WTC11 (cell line): ENCODE data around the gene HMGCS1. TPM values are rescaled to one million over a fixed set of nuclear protein-coding genes. Genes with fewer than 3 reads are reported as not detected.

Source experiments
- ATAC-seq: fragments of 200-7000 bp; cut with Tn5 transposase; 2 replicates; pipeline ENCODE4 v1.10.0; 2021; ENCODE audit warnings: mild to moderate bottlenecking, moderate library complexity
- CTCF ChIA-PET: fragments of 300-600 bp; sonication (Branson Sonifier 250); formaldehyde crosslinking; loops from one replicate; lab custom pipeline; 2021; ENCODE audit warnings: antibody characterized with exemption; lab: Charles Lee
- POLR2A ChIA-PET: fragments of 350-600 bp; sonication (Branson Sonifier 250); formaldehyde crosslinking; loops from one replicate; lab custom pipeline; 2021; ENCODE audit warnings: antibody characterized with exemption; lab: Charles Lee
- DNase-seq: peaks from one replicate; pipeline ENCODE4 v3.0.0; 2021; ENCODE audit warnings: low spot score
- H3K27ac Mint-ChIP-seq: 2 replicates; pipeline ENCODE4 v1.8.0; 2021; ENCODE audit warnings: mixed read lengths
- H3K27me3 Mint-ChIP-seq: 2 replicates; pipeline ENCODE4 v1.8.0; 2021; ENCODE audit warnings: low read depth, mild to moderate bottlenecking, moderate library complexity, mixed read lengths
- H3K36me3 Mint-ChIP-seq: 2 replicates; pipeline ENCODE4 v1.8.0; 2021; ENCODE audit warnings: mixed read lengths
- H3K4me1 Mint-ChIP-seq: 2 replicates; pipeline ENCODE4 v1.8.0; 2022; ENCODE audit warnings: mixed read lengths
- H3K4me3 Mint-ChIP-seq: 2 replicates; pipeline ENCODE4 v1.8.0; 2021; ENCODE audit warnings: mild to moderate bottlenecking, moderate library complexity, mixed read lengths
- H3K9me3 Mint-ChIP-seq: 2 replicates; pipeline ENCODE4 v1.8.0; 2021; ENCODE audit warnings: mixed read lengths
- ATF1 ChIP-seq: sonication (generic); formaldehyde crosslinking; IDR thresholded peaks from 2 replicates; pipeline ENCODE4 v1.8.1; 2023; ENCODE audit warnings: mild to moderate bottlenecking, moderate library complexity, missing genetic modification reagents
- CTCF ChIP-seq: fragments of 200-600 bp; IDR thresholded peaks from 2 replicates; pipeline ENCODE4 v1.8.0; 2022; ENCODE audit warnings: antibody characterized with exemption
- EMX1 ChIP-seq: fragments of 250-450 bp; sonication (Bioruptor Pico); IDR thresholded peaks from 2 replicates; pipeline ENCODE4 v1.8.0; 2021; ENCODE audit warnings: mild to moderate bottlenecking
- ERG ChIP-seq: fragments of 250-450 bp; sonication (Bioruptor Pico); IDR thresholded peaks from 2 replicates; pipeline ENCODE4 v1.8.0; 2021; ENCODE audit warnings: mild to moderate bottlenecking
- FOXK1 ChIP-seq: sonication (generic); formaldehyde crosslinking; IDR thresholded peaks from 2 replicates; pipeline ENCODE4 v1.8.0; 2022; ENCODE audit warnings: mild to moderate bottlenecking, moderate library complexity, missing genetic modification reagents
- OVOL2 ChIP-seq: fragments of 250-450 bp; sonication (Bioruptor Pico); IDR thresholded peaks from 2 replicates; pipeline ENCODE4 v1.9.0; 2021; ENCODE audit warnings: mild to moderate bottlenecking, borderline replicate concordance
- STAT6 ChIP-seq: sonication (generic); formaldehyde crosslinking; conservative IDR thresholded peaks from 2 replicates; pipeline ENCODE4 v1.8.1; 2023; ENCODE audit warnings: mild to moderate bottlenecking, low read depth, missing genetic modification reagents, moderate library complexity
- TEAD1 ChIP-seq: sonication (generic); formaldehyde crosslinking; IDR thresholded peaks from 2 replicates; pipeline ENCODE4 v1.8.0; 2022; ENCODE audit warnings: mild to moderate bottlenecking, missing genetic modification reagents
- USF1 ChIP-seq: sonication (generic); formaldehyde crosslinking; IDR thresholded peaks from 2 replicates; pipeline ENCODE4 v1.8.0; 2022; ENCODE audit warnings: mild to moderate bottlenecking, missing genetic modification reagents
- ZMAT4 ChIP-seq: fragments of 250-450 bp; sonication (Bioruptor Pico); IDR thresholded peaks from 2 replicates; pipeline ENCODE4 v1.9.0; 2021; ENCODE audit warnings: mild to moderate bottlenecking
- ZNF138 ChIP-seq: sonication (generic); formaldehyde crosslinking; conservative IDR thresholded peaks from 2 replicates; pipeline ENCODE4 v1.8.1; 2022; ENCODE audit warnings: mild to moderate bottlenecking, moderate library complexity, missing genetic modification reagents
- ZNF219 ChIP-seq: sonication (generic); formaldehyde crosslinking; IDR thresholded peaks from 2 replicates; pipeline ENCODE4 v1.8.0; 2023; ENCODE audit warnings: missing genetic modification reagents, mild to moderate bottlenecking, borderline replicate concordance
- ZNF232 ChIP-seq: sonication (generic); formaldehyde crosslinking; IDR thresholded peaks from 2 replicates; pipeline ENCODE4 v1.8.0; 2022; ENCODE audit warnings: mild to moderate bottlenecking, missing genetic modification reagents
- ZNF512 ChIP-seq: sonication (generic); formaldehyde crosslinking; IDR thresholded peaks from 2 replicates; pipeline ENCODE4 v1.8.1; 2022; ENCODE audit warnings: missing genetic modification reagents, borderline replicate concordance
- ZNF532 ChIP-seq: fragments of 250-450 bp; sonication (Bioruptor Pico); IDR thresholded peaks from 2 replicates; pipeline ENCODE4 v1.9.0; 2021; ENCODE audit warnings: mild to moderate bottlenecking, borderline replicate concordance
- ZNF671 ChIP-seq: fragments of 250-450 bp; sonication (Bioruptor Pico); IDR thresholded peaks from 2 replicates; pipeline ENCODE4 v1.8.0; 2021; ENCODE audit warnings: mild to moderate bottlenecking
- total RNA-seq: library from RNA; stranded (reverse); gene quantifications from 3 replicates; pipeline ENCODE4 v1.2.3, GENCODE V29; 2021

Gene HMGCS1
- total RNA-seq, 1 experiment from 2014 or later, result 199 TPM

- TF ChIP-seq OVOL2 (no peak), USF1 (no peak)
Measured at GRCh38 chr5:43357878-43358281, 44.7 kb upstream of the HMGCS1 start (continued).

- ATAC-seq (no peak), DNase-seq (no peak)
- peaks cover 47% of the 10 kb centered on the region for H3K9me3 Mint-ChIP-seq
- no peak overlapping the region for H3K27ac Mint-ChIP-seq
- CTCF ChIA-PET, result no interaction called here
- peaks cover 22% of the 10 kb centered on the region for H3K36me3 Mint-ChIP-seq
- H3K27me3 Mint-ChIP-seq, result peaks cover 3% of the 10 kb centered on the region
- POLR2A ChIA-PET, result no interaction called here
- H3K4me3 Mint-ChIP-seq, result no peak overlapping the region
- TF ChIP-seq TEAD1 (CRISPR knock-in tag), result no peak
- TF ChIP-seq CTCF, result no peak
- TF ChIP-seq STAT6 (CRISPR knock-in tag), result no peak
- TF ChIP-seq FOXK1, result no peak
- H3K4me1 Mint-ChIP-seq, result no peaks in the 10 kb centered on the region
Measured at GRCh38 chr5:43357067-43357466, 43.9 kb upstream of the HMGCS1 start.

GRCh38 chr5:43354774-43355173 lies 41.6 kb upstream of the HMGCS1 start:
- ATAC-seq, result no peak
- Mint-ChIP-seq H3K9me3 (peaks cover 27% of the 10 kb centered on the region), H3K4me3 (no peak overlapping the region), H3K36me3 (peaks cover 9% of the 10 kb centered on the region), H3K27me3 (peaks cover 3% of the 10 kb centered on the region; the same call in 1 of the 2 replicates), H3K27ac (no peak overlapping the region), H3K4me1 (no peaks in the 10 kb centered on the region)
- TF ChIP-seq ERG (CRISPR knock-in tag) (no peak), ZMAT4 (no peak), ZNF138 (CRISPR knock-in tag) (no peak), ZNF512 (no peak)
- ChIA-PET POLR2A (no interaction called here), CTCF (no interaction called here)
- no peak for DNase-seq

- Mint-ChIP-seq H3K4me3 (no peak overlapping the region), H3K27ac (no peak overlapping the region), H3K4me1 (no peaks in the 10 kb centered on the region), H3K9me3 (peaks cover 16% of the 10 kb centered on the region), H3K36me3 (no peaks in the 10 kb centered on the region), H3K27me3 (peaks cover 3% of the 10 kb centered on the region; the same call in 1 of the 2 replicates)
- ChIA-PET POLR2A (no interaction called here), CTCF (interaction anchor here (0.8 kb wide), 1 partner anchor 36 kb away, joined by 4 read pairs; no protein-coding TSS in a partner anchor)
- DNase-seq (no peak), ATAC-seq (no peak)
- TF ChIP-seq ZNF232 (CRISPR knock-in tag) (no peak), ZNF532 (CRISPR knock-in tag) (no peak), EMX1 (CRISPR knock-in tag) (no peak), ZNF671 (CRISPR knock-in tag) (no peak), ZNF138 (CRISPR knock-in tag) (no peak), ZNF219 (CRISPR knock-in tag) (no peak), ATF1 (no peak)
Measured at GRCh38 chr5:43353668-43354067, 40.5 kb upstream of the HMGCS1 start.
